ENCODE results near the gene UBASH3B. TPM values are rescaled to one million over a fixed set of nuclear protein-coding genes. Genes with fewer than 3 reads are reported as not detected.
"Not testable (repeated sequence)": the region's sequence is repeated elsewhere in the genome, so short reads cannot be mapped to it uniquely, and the experiment has no call there.

Gene UBASH3B
- total RNA-seq, 2 donors from 2014 or later, result 0.78 to 12.9 TPM

GRCh38 chr11:122823564-122823963, 168.0 kb downstream of the UBASH3B start:
- WGBS, 2 donors, result 68 to 74% methylated on average over 4 of the region's 4 CpGs
- intact Hi-C loops (cut with DNase I), result no loop called here
- DNase-seq (no peak), ATAC-seq (no peak)
- Histone ChIP-seq H3K4me3 (no peak overlapping the region), H3K9me3 (no peaks in the 10 kb centered on the region), H3K4me1 (no peaks in the 10 kb centered on the region), H3K27me3 (no peaks in the 10 kb centered on the region), H3K36me3 (replicated peaks in 1 of 2; ENCODE audit: insufficient read depth in 1 of 2, low read depth in 2 of 2) (no peaks in the 10 kb centered on the region), H3K27ac (no peak overlapping the region)
- no peak for TF ChIP-seq CTCF (IDR thresholded peaks at IDR 0.05)
- TF ChIP-seq POLR2A (IDR thresholded peaks at IDR 0.05), result no peak

- intact Hi-C loops (cut with DNase I); H3K27me3 ChIP-seq; ATAC-seq; H3K36me3 ChIP-seq (replicated peaks in 1 of 2; ENCODE audit: insufficient read depth in 1 of 2, low read depth in 2 of 2); H3K4me1 ChIP-seq; H3K4me3 ChIP-seq; H3K27ac ChIP-seq; H3K9me3 ChIP-seq; DNase-seq: not testable (repeated sequence)
- WGBS, 2 donors, result 84 to 86% methylated on average over 6 of the region's 6 CpGs
Measured at GRCh38 chr11:122829371-122829770, 173.8 kb downstream of the UBASH3B start.

- WGBS, 2 donors, result 71 to 72% methylated on average over 4 of the region's 4 CpGs
- not testable (repeated sequence) for H3K4me1 ChIP-seq
Measured at GRCh38 chr11:122832297-122832696, 176.8 kb downstream of the UBASH3B start.

GRCh38 chr11:122832721-122833470, 177.4 kb downstream of the UBASH3B start:
- no peaks in the 10 kb centered on the region for H3K9me3 ChIP-seq
- intact Hi-C loops (cut with DNase I), result no loop called here
- H3K4me3 ChIP-seq, result no peak overlapping the region
- H3K36me3 ChIP-seq (replicated peaks in 1 of 2; ENCODE audit: insufficient read depth in 1 of 2, low read depth in 2 of 2), result no peaks in the 10 kb centered on the region
- ATAC-seq (no peak), DNase-seq (no peak)
- WGBS, 2 donors, result 51 to 57% methylated on average over 6 of the region's 6 CpGs
- TF ChIP-seq POLR2A (IDR thresholded peaks at IDR 0.05), result no peak
- no peak for TF ChIP-seq CTCF (IDR thresholded peaks at IDR 0.05)
- no peak overlapping the region for H3K27ac ChIP-seq
- no peaks in the 10 kb centered on the region for H3K4me1 ChIP-seq
- no peaks in the 10 kb centered on the region for H3K27me3 ChIP-seq

More at GRCh38 chr11:122832297-122832696, 176.8 kb downstream of the UBASH3B start:
- H3K9me3 ChIP-seq; H3K27ac ChIP-seq; intact Hi-C loops (cut with DNase I); H3K27me3 ChIP-seq; H3K36me3 ChIP-seq (replicated peaks in 1 of 2; ENCODE audit: insufficient read depth in 1 of 2, low read depth in 2 of 2); H3K4me3 ChIP-seq; ATAC-seq; DNase-seq: not testable (repeated sequence)

GRCh38 chr11:122833846-122834464, 178.4 kb downstream of the UBASH3B start:
- no peak overlapping the region for H3K27ac ChIP-seq
- no peaks in the 10 kb centered on the region for H3K36me3 ChIP-seq (replicated peaks in 1 of 2; ENCODE audit: insufficient read depth in 1 of 2, low read depth in 2 of 2)
- intact Hi-C loops (cut with DNase I), result no loop called here
- DNase-seq (no peak), ATAC-seq (no peak)
- H3K4me3 ChIP-seq, result no peak overlapping the region
- H3K27me3 ChIP-seq, result no peaks in the 10 kb centered on the region
- H3K4me1 ChIP-seq, result no peaks in the 10 kb centered on the region
- no peak for TF ChIP-seq POLR2A (IDR thresholded peaks at IDR 0.05)
- no peak for TF ChIP-seq CTCF (IDR thresholded peaks at IDR 0.05)
- H3K9me3 ChIP-seq, result no peaks in the 10 kb centered on the region
- WGBS, 2 donors, result 63 to 78% methylated on average over 7 of the region's 7 CpGs
